HepG2 (cell line): Measurements from ENCODE around the gene ARL15. TPM values are rescaled to one million over a fixed set of nuclear protein-coding genes. Genes with fewer than 3 reads are reported as not detected.

Experiments used
- HINFP ChIP-seq: sonication (generic); formaldehyde crosslinking; IDR thresholded peaks from 2 replicates; pipeline ENCODE4 v1.4.0; 2020; ENCODE audit warnings: low read depth, mild to moderate bottlenecking, missing genetic modification reagents
- ZNF407 ChIP-seq: sonication (generic); formaldehyde crosslinking; IDR thresholded peaks from one replicate; pipeline ENCODE4 v1.5.1; 2020; ENCODE audit warnings: mild to moderate bottlenecking, missing genetic modification reagents; ENCODE audit errors: not compliant biosample characterization
- polyA plus RNA-seq, 8 experiments: library from polyadenylated mRNA; depleted of rRNA in 3 of 8; stranded (reverse) in 7 of 8; unstranded in 1 of 8; fragments of >200 nt; fragmentation: Illumina TruSeq in 4 of 8; extraction: Trizol in 4 of 8; gene quantifications; 2 replicates each; pipeline versions ENCODE4 v1.2.1 to v1.2.3, GENCODE V29; 2011 to 2016; ENCODE audit warnings: low read depth in 4 of 8, missing spikeins in 1 of 8, mixed read lengths in 1 of 8; ENCODE audit not compliant: insufficient read depth in 1 of 8
- total RNA-seq, 5 experiments: library from RNA; depleted of rRNA; stranded (reverse); fragments of >200 nt; fragmentation: Illumina TruSeq; extraction: Trizol; gene quantifications; 2 replicates each; pipeline ENCODE4 v1.2.3, GENCODE V29; 2016; ENCODE audit warnings: low read depth in 1 of 5

ARL15 gene
- total and polyA plus RNA-seq, 2 of the 13 experiments (the other 11 are each of a cell fraction or from before 2014, with no cell fraction given): 2.5 to 7.7 TPM

GRCh38 chr5:54360089-54360488 is 49.7 kb upstream of the ARL15 start (continued):
- TF ChIP-seq ZNF407 (CRISPR knock-in tag) (no peak), HINFP (no peak)
